G401 (cell line): ENCODE measurements around the gene SLC35F3. TPM values are rescaled to one million over a fixed set of nuclear protein-coding genes. Genes with fewer than 3 reads are reported as not detected.
"Not testable (repeated sequence)": the region's sequence is repeated elsewhere in the genome, so short reads cannot be mapped to it uniquely, and the experiment has no call there.

ENCODE experiments used
- DNase-seq: peaks from one replicate; pipeline ENCODE4 v3.0.0-alpha.2; 2015; ENCODE audit warnings: low spot score
- in situ Hi-C: cut with HindIII; loops from 2 replicates; pipeline ENCODE4 v1.10.0; 2016; ENCODE audit warnings: low sequenced_read_pairs, mixed read lengths
- total RNA-seq: library from RNA; depleted of rRNA; stranded (reverse); fragments of >200 nt; shearing (Covaris generic); gene quantifications from 2 replicates; pipeline ENCODE4 v1.2.3, GENCODE V29; 2014

SLC35F3 gene
- total RNA-seq, 1 experiment from 2014 or later, result not detected

DNA sequence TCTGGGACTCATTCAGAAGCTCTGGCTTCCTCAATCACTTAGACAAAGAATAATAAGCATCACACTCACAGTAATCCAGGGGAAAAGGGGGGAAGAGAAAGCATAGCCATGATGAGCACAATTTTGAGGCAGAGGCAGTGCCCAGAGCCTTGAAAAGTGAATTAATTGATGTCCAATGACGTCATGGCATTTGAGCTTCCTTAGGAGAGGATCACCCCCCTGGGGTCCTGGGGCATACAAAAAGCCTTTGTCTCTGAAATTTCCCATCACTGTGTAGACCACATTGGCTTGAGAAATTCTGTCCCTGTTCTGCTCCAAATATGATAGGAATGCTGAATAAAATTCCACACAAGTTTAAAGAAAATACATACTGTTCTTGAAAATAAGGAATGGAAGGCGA lies 384.5 kb downstream of the SLC35F3 start:
- no peak for DNase-seq
- in situ Hi-C loops, result no loop called here

DNA sequence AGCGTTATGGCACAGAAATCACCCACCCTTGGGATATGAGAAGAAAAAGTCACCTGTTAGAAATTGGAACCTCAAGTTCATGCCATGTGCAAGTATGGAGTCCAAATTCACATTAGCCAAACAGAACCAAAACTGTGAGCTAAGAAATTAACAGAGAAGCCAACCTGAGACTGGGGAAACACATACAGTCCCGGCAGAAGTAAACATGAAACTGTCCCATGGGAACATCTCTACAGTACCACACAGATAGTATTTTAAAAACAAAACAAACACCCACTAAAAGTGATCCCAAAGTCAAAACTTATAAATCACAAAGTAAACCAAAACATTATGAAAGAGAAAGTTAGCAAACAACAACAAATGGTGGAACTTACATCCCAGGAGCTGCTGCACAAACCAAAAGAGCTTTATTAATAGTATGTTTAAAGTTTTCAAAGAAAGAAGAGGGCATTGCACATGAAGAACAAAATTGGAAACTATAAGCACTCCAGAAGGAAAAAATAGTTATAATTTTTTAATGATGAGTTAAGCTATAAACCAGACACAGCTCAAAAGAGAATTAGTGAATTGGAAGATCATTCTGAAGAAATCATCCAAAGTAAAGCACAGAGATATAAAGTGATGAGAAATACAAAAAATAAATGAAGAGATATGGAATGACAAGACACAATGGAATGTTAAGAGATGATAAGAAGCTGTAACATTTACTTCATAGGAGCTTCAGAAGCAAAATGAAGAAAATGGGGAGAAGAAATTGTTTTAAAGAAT lies 385.2 kb downstream of the SLC35F3 start:
- no peak for DNase-seq
- in situ Hi-C loops, result no loop called here

DNA sequence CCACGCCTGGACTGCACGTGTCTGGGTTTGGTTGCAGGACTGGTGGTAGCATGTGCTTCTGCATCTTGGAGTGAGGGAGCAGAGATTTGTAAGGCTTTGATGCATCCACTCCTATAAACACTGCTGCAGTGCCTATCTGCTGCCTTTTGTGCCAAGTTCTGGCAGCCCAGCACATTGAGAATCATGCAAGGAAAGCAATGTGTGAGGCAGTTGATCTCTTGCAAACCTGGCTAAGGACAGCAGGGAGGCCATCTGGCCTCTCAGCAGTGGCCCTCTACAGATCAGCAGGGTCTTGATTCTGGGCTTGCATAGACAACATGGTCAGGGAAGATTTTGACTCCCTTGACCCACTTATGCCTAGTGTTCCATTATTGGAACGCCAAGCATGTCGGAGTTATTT lies 387.5 kb downstream of the SLC35F3 start:
- in situ Hi-C loops, result no loop called here
- peak; percentile 99 for DNase-seq

DNA sequence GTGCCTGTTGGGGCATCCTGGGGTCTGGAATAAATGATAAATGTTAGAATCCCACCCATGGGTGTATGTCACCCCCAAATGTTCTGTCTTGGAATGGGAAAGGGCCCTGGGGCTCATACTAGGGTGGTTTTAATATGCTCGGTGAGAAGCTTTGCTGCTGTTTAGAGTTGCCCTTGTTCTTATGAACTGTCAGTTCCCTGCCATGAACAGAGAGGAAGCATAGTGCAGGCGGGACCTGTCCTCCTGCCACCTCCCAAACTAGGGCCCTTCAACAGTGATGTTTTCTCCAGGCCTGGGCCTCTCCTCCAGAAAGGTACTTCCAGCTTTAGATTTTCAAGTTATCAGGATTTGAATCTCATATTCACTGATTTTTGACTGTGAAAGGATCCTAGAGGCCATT lies 388.1 kb downstream of the SLC35F3 start:
- in situ Hi-C loops, result no loop called here
- DNase-seq, result peak; percentile 61

DNA sequence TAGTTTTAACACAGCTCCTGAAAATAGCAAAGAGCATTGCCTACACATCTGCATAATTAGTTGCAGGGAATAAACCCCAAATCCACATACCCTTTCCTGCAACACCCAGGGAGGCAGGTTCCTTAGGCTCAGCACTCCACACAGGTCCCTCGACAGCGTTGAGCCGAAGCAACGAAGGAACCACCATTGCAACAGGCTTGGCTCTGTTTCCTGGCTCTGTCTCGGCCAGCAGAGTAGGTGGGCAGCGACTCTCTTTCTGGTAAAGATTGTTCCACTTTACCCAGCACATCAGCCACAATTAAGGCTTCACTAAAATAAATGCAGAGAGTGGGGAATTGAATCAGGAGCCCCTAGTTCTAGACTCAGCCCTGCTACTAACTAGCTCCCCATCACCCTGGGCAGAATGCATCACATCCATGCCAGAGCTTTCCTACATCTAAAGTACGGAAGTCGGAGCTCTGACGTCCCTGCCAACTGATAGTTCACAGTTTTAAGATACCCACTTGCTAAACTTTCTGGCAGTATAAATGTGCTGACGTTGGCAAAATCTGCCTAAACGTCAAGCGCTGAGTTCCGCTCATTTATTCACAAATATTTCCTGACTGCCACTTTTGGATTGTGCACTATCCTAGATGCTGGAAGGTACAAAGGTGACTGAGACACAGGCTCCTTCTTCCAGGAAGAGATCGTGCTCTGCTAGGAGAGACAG lies 389.8 kb downstream of the SLC35F3 start:
- DNase-seq, result peak; percentile 20
- in situ Hi-C loops, result no loop called here

DNA sequence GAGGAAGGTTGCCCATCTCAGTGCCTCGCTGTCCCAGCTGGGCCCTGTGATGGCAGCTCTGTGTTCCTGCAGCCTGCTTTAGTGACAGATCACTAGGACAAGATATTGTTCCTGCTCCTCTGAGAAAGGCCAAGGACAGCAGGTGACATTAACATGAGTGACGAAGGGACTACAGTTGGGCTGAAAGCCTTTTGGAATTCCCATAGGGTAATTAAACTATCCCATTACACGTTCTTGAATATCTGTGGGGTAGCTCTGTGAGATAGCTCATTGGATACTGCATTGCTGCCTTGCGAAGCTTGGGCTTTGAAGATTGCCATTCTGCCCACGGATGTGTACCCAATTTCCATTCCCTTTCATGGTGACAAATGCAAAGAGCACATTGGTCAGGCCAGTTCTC lies 390.6 kb downstream of the SLC35F3 start:
- in situ Hi-C loops, result no loop called here
- DNase-seq, result no peak

DNA sequence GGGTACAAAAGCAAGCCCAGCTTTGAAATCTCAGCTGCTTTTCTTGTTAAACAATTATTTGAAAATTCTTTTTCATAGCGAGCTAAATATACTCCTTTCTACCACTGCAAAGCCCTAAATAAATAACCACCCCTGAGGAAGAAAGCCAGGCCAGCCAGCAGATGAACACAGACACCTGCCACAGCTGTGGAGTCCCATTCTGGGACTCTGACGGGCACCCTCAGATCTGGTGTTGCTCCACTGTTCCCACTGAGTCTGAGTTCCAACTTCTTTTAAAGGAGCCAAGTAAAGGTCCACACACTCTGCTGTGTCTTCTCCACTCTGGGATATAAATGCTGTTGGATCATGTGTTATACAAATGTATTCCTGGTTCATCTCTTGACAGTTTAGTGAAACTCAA lies 391.1 kb downstream of the SLC35F3 start:
- no peak for DNase-seq
- in situ Hi-C loops, result no loop called here

DNA sequence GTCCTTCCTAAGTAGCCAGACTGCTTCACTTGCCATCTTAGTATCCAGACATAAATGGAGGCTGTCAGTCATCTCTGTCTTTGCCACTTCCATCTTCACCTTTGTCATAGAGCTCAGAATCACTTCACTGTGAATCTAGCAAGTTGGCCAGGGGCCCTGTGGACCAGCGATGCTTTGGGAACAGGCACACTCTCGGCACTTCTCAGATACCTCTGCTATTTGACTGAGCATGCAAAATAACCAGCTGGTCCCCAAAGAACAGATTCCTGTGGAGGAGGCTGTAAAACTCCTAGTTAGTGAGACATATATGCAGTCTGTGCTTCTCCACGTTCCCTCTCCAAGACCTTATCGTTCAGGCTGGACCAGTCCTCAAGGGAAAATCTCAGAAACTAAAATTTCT lies 392.0 kb downstream of the SLC35F3 start:
- in situ Hi-C loops, result no loop called here

DNA sequence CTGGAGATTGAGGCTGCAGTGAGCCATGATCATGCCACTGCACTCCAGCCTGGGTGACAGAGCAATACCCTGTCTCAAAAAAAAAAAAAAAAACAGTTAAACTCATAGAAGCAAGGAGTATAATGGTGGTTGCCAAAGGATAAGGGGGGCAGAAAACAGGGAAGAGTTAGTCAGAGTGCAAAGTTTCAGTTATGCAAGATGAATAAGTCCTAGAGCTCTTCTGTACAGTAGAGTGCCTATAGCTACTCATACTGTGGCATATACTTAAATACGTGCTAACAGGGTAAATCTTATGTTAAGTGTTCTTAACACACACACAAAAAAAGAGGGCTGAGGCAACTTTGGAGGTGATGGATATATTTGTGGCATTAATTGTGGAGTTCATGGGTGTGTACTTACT lies 393.2 kb downstream of the SLC35F3 start:
- DNase-seq, result no peak
- in situ Hi-C loops, result no loop called here

More for the DNA sequence above, 392.0 kb downstream of the SLC35F3 start:
- peak; percentile 75 for DNase-seq

DNA sequence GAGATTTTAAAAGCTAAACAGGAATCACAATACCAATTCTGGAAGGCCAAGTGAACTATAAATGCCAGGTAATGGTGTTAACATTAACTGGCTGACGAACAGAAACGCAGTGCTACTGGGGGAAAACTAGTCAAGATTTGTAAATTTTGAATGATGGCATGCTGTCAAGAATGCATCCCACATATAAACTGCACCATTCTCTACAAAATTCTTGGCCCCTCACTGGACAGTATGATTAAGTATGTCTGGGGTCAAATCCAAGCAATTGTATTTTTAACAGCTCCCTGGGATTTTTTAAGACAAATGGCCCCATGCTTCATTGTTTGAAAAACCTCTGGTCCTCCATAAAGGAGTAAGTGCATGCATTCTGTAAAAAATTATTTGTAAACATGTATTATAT lies 395.6 kb downstream of the SLC35F3 start:
- DNase-seq, result no peak
- in situ Hi-C loops, result no loop called here

DNA sequence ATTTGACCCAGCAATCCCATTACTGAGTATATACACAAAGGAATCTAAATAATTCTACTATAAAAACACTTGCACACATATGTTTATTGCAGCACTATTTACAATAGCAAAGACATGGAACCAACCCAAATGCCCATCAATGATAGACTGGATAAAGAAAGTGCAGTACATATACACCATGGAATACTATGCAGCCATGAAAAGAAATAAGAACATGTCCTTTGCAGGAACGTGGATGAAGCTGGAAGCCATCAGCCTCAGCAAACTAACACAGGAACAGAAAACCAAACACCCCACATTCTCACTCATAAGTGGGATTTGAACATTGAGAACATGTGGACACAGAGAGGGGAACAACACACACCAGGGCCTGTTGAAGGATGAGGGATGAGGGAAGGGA lies 397.2 kb downstream of the SLC35F3 start:
- DNase-seq, in situ Hi-C loops: not testable (repeated sequence)

DNA sequence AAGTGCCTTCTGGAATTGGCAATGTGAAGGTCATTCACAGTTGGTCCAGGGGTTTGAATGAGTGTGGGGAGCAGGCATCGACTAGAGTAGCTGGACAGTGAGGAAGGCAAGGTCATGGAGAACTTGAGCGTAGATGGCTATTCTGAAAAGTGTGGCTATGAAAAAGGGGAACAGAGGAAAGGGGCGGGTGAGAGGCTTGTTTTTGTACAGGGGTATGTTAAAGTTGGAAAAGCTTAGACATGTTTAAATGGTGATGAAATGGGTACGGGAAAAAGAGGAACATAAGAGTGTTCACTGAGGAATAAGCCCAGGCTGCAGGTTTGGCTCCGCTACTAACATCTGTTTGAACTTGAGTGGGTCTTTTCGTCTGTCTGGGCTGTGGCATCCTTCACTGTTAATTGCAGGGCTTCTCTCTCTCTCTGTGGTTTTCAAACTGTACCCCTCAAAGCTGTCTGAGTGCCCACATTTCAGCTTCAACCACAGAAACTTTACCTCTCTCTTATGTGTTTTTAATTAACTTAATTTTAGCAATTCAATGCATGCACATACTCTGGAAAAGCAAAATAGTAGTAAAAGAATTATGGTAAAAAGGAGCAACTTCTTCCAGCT lies 398.0 kb downstream of the SLC35F3 start:
- no peak for DNase-seq
- in situ Hi-C loops, result no loop called here

DNA sequence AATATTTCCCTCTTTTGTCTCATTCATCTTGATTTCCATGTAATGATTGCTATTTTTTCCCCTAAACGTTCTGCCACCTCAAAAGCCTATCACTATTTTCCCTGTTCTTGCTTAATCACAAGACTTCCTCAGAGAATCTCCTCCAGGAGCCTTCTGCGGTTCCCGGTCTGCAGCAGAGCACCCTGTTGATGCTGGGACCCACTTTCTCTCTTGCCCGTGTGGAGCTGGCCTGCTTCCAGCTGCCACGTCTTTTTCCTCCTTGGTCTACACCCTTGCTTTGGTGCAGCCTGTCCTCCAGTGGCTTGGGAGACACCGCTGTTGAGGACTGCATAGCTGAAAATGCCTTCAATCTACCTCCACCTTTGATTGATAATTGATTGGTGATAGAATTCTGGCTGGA lies 398.8 kb downstream of the SLC35F3 start:
- no peak for DNase-seq
- in situ Hi-C loops, result no loop called here

DNA sequence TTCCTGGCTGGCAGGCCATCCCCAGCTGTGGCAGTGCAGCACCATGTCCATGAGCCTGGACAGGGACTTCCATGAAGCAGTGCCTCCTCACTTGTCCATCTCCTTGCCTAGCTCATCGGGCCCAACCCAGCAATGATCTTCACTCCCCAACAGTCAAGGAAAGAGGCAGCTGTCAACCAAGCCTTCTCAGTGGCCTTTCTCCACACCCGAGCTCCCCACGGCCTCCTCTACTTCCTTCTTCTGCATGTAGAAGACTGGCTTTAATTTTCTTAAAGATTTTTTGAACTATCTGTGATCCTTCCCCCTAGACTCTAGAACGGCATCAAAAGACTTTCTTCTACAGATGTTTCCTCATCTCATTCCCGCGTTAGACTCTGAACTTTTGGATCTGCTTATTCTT lies 403.2 kb downstream of the SLC35F3 start:
- DNase-seq, result no peak
- in situ Hi-C loops, result no loop called here

DNA sequence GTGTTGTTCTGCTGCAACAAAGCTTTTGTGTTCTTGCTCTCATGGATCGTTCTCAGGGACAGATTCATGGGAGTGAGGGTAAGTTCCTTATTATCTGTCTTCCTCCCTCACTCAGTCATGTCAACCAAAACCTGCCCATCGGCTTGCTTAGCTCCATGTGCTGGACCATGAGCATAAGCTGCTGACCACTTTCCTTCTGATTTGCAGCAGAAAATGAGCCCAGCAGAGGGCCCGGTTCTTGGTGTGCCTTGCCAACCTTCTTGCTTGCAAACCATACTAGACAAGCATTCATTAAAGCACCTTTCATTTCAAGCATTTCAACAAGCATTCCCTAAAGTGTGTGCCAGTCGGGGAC lies 404.7 kb downstream of the SLC35F3 start:
- in situ Hi-C loops, result no loop called here
- peak; percentile 44 for DNase-seq

DNA sequence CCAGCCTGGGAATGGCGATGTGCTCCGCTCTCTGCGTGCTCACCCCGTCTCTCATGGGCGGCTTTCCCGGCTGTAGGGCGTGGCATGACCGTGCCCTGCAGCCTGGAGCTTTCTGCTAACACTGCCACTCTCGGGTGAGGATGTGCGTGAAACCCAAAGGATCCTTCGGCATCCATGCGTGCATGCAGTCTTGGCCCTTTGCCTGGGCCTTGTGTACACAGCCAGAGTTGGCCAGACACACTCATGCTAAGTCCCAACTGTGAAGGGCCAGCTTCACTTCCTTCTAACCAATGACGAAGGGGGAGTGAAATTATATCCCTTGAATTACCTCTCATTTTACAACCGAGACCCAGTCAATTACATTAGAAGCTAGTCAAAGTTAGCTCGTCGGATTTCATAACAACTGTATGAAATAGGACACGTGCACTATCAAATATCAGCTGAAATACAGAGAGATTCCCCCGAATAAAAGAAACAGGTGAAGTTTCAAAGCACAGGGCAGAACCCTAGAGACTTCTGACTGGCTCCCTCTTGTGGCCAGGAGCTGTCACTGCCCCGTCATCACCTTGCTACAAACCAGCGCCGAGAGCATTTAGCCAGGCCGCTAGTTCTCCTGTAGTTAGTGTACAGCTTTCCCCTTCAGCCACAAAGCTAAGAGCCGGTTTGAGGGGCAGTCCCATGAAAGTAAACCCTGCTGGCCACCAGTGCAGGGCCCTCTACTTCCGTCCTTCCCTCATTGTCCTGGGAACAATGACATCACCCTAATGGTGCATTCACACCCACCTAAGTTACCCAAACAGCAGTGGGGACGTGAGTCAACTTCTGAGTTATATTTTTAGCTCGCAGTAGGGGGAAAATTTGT lies 405.4 kb downstream of the SLC35F3 start:
- DNase-seq, result peak; percentile 73
- in situ Hi-C loops, result no loop called here

DNA sequence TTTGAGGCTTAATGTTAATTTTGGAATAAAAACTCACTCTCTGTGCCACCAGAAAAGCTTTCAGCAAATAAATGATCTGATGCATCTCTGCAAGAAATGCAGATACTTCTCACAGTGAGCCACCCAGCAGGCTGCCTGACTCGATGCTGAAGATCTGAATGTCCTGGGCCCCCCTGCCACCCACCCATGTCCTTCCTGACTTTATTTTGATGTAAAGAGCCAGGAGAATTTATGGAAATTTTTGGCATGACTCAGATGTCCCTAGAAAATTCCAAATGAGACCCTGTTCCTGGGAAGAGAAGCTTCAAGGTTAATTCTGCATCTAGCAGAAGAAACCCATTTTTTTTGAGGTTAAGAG lies 406.0 kb downstream of the SLC35F3 start:
- in situ Hi-C loops, result no loop called here

DNA sequence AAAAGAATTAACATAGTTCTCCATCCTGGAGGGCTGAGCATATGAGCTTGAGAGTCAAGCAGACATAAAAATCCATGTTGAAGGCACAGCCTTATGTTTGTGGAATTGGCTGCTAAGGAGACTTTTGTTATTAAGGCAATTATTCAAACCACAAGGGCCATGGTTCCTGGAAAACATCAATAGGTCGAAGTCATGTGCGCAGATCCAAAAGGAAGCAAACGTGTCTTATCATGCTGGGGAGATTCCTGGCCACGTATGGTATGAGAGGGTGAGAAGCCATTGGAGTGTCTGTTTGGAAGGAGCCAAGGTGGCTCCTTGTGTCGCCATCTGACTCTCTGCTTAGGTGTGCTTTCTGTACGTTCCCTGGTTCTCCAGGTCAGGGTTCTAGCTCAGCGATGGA lies 406.9 kb downstream of the SLC35F3 start:
- DNase-seq, result no peak
- in situ Hi-C loops, result no loop called here

More for the DNA sequence above, 406.0 kb downstream of the SLC35F3 start:
- DNase-seq, result no peak

DNA sequence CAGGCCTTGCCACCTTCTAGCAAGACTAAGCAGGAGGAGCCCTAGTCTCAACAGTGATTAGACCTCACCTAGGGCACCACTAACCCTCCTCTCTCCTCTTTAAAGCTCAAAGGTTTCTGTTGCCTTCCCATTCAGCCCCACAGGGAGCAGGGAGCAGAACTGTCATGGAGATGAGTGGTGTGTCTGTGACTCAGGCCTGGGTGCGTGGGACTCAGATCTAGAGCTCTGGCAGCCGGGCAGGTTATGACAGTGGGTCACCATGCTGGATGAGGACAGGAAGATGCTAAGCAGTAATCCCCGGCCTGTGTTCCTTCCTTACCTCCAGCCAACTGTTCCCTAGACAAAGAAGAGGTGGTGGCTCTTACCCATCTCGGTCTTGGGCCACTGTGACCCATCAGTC lies 408.7 kb downstream of the SLC35F3 start:
- DNase-seq, result no peak
- in situ Hi-C loops, result no loop called here

DNA sequence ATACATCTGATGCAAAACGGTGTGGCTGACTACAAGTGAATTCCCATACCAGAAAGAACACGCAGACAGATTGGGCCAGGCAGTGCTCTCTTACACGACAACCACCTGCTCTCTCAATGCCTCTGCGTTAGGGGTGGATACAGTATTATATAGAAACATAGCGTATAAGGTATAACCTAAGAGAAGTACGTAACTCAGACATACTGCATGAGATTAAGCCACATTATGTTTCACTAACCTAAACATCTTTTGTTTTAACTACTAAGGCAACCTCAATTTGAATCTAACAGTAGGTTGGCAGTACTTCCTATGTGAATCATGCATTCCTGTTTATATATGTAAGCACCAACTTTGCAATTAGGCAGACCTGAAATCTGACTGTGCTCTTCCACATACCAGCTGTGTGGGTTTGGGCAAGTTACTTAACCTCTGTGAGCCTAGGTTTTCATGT lies 410.6 kb downstream of the SLC35F3 start:
- in situ Hi-C loops, result no loop called here
- DNase-seq, result no peak
